AG10803 (cell line): Measurements from ENCODE around the gene VPS41.

Source experiments
- DNase-seq: peaks from one replicate; pipeline ENCODE4 v3.0.0; 2010; ENCODE audit warnings: low read depth
- H3K4me3 ChIP-seq: 2 replicates; pipeline ENCODE4 v1.5.1; 2011; ENCODE audit warnings: mild to moderate bottlenecking, low read length, control low read depth
- TF ChIP-seq, protein P1 (sequence below): conservative IDR thresholded peaks from 2 replicates; pipeline ENCODE4 v1.5.1; 2011; ENCODE audit warnings: mild to moderate bottlenecking, low read length, control low read depth, inconsistent platforms

Gene VPS41

GRCh38 chr7:38932509-38933168 lies 23.6 kb upstream of the VPS41 start:
- TF ChIP-seq, protein P1, sequence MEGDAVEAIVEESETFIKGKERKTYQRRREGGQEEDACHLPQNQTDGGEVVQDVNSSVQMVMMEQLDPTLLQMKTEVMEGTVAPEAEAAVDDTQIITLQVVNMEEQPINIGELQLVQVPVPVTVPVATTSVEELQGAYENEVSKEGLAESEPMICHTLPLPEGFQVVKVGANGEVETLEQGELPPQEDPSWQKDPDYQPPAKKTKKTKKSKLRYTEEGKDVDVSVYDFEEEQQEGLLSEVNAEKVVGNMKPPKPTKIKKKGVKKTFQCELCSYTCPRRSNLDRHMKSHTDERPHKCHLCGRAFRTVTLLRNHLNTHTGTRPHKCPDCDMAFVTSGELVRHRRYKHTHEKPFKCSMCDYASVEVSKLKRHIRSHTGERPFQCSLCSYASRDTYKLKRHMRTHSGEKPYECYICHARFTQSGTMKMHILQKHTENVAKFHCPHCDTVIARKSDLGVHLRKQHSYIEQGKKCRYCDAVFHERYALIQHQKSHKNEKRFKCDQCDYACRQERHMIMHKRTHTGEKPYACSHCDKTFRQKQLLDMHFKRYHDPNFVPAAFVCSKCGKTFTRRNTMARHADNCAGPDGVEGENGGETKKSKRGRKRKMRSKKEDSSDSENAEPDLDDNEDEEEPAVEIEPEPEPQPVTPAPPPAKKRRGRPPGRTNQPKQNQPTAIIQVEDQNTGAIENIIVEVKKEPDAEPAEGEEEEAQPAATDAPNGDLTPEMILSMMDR = peak; percentile 92
- DNase-seq = peak; percentile 46
- no peak overlapping the region for H3K4me3 ChIP-seq

DNA sequence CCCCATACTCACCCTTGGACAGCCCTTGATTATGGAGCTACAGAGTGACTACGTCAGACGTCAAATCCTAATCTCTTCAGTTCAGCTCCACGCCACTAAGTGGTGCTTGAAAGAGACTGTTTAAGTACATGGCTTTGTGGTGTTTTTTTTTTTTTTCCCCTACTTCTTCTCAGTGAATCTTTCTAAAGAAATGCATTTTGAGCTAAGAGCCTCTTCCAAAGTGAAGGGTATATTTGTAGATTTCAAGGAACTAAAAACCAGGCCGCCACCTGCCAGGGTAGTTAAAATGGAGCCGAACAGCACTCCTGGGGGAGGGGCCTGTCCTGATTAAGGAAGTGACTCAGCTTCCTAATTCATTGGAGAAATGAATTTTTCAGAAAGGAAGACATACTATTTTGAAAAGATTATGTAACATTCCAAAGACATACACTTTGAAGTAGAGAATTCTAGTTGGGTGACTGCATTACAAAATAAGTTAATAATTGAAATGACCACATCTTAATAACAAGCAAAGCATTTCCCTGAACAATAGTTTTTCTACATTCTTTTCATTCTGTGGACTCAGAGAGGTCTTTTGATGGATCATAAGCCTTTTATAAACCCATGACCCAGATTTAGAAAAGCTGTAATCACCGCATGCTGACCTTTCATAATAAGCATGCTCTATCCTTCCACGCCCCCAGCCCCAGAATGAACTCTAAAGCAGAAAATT lies 20.6 kb upstream of the VPS41 start:
- DNase-seq = peak; percentile 4
- TF ChIP-seq, protein P1 = no peak
- H3K4me3 ChIP-seq = no peak overlapping the region

DNA sequence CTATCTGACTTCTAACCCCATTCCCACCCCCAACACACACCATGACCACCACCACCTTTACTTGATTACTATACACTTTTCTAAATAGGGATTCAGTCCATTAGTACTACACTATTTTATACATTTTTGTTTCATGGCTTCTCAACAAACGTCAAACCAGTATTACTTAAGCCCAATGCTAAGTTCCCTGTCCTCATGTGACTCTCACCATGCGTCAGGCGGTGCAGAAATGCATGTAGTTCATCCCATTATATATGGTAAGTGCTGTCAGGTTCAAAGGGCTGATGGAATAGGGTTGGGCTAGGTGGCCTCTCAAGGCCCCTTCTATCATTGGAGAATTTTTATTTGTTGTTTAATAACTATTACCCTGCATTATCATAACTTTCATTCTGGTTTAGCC lies 19.5 kb upstream of the VPS41 start:
- H3K4me3 ChIP-seq = no peak overlapping the region
- no peak for DNase-seq
- TF ChIP-seq, protein P1 = no peak

DNA sequence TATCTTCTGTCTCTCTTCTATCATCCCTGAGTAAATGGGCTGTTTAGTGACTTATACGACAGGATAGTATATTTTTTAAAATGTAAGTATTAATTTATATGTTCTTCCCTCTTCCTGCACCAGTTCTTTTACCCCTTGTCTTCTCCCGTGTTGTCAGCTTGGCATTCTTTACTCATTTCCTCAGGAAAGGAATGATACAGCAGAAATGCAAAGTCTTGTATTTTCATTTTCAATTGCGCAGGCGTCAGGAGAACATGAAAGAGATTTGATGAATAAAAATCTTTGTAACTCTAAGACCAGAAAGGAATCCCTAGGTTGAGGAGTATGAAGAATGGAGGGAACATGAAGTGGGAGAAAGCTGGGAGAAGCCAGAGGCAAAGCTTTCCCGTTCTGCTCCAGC lies 18.8 kb upstream of the VPS41 start:
- DNase-seq = no peak
- H3K4me3 ChIP-seq = no peak overlapping the region
- TF ChIP-seq, protein P1 = no peak

GRCh38 chr7:38920731-38921130 lies 11.7 kb upstream of the VPS41 start:
- TF ChIP-seq, protein P1 = no peak
- DNase-seq = no peak

DNA sequence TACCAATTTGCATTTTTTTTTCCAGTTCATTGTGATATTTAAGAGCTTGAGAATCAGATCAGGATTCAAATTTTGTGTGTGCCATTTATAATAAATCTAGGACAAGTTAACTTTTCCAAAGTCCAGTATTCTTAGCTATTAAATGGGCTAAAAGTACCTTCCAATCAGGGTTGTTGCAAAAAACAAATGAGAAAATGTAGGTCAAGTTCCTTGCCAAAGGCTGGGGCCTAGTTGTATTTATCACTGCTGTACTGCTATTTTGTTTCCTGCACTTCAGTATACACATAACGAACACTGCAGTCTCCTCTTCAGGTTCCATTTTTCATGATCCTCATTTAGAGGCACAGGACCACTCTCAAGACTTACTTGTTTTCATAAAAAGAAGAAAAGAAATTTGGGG lies 7.4 kb upstream of the VPS41 start:
- DNase-seq = no peak
- H3K4me3 ChIP-seq = no peak overlapping the region
- TF ChIP-seq, protein P1 = no peak

More at GRCh38 chr7:38920731-38921130, 11.7 kb upstream of the VPS41 start:
- H3K4me3 ChIP-seq = no peak overlapping the region

DNA sequence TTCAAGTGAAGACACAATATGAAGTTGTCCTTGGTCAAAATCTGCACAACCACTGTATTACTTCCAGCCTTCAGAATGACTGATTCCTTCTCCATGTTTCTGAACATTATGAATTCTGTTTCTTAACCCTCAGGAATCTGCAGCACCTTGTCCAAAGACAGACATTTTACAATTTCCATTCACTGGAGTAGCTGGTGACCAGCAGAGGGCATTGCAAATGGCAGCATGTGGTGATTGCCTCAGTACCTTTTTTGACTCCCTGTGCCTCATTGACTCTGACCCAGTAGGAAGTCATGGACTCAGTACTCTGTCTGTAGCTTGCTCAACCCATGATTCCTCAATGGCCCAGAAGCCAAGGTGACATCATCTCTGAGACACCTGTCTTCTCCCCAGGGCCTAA lies 879 bp upstream of the VPS41 start:
- TF ChIP-seq, protein P1 = no peak
- DNase-seq = no peak
- no peak overlapping the region for H3K4me3 ChIP-seq
